ENCODE results near the gene FCN1.
A peak's percentile ranks its signal among the peaks of the same experiment; 100 is the strongest.

FCN1 gene

GRCh38 chr9:134879664-134880483 is 37.8 kb downstream of the FCN1 start:
- no peak overlapping the region for H3K27ac ChIP-seq (ENCODE audit: low read depth, low read length)
- H3K4me3 ChIP-seq (ENCODE audit: low read length), result no peak overlapping the region
- no peak overlapping the region for H3K9ac ChIP-seq (ENCODE audit: low read length)

DNA sequence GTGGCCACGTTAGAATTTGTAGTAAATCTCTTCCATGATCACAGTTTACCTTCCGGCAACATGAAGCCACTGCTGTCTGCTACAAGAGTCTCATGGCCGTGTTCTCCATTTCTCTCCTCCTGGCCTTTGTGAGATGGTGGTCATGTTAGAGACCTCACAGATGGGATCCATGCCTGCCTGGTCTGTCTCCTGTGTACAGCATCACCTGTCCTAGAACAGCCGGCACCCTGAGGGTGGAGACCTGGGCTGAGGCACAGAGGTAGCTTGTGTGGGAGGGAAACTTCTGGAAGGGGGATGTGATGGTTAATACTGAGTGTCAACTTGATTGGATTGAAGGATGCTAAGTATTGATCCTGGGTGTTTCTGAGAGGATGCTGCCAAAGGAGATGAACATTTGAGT is 40.2 kb downstream of the FCN1 start:
- Histone ChIP-seq H3K36me3 (ENCODE audit: control insufficient read depth, insufficient read depth, low read length) (no peaks in the 10 kb centered on the region), H3K27me3 (ENCODE audit: control insufficient read depth, insufficient read depth, low read length) (no peaks in the 10 kb centered on the region), H3K27ac (ENCODE audit: low read depth, low read length) (no peak overlapping the region), H3K9ac (ENCODE audit: low read length) (no peak overlapping the region), H3K4me3 (ENCODE audit: low read length) (no peak overlapping the region), H3K4me1 (ENCODE audit: control insufficient read depth, insufficient read depth, low read length) (no peaks in the 10 kb centered on the region)

More at GRCh38 chr9:134879664-134880483, 37.8 kb downstream of the FCN1 start:
- Histone ChIP-seq H3K36me3 (ENCODE audit: control insufficient read depth, insufficient read depth, low read length) (no peaks in the 10 kb centered on the region), H3K4me1 (ENCODE audit: control insufficient read depth, insufficient read depth, low read length) (no peaks in the 10 kb centered on the region), H3K27me3 (ENCODE audit: control insufficient read depth, insufficient read depth, low read length) (no peaks in the 10 kb centered on the region)

DNA sequence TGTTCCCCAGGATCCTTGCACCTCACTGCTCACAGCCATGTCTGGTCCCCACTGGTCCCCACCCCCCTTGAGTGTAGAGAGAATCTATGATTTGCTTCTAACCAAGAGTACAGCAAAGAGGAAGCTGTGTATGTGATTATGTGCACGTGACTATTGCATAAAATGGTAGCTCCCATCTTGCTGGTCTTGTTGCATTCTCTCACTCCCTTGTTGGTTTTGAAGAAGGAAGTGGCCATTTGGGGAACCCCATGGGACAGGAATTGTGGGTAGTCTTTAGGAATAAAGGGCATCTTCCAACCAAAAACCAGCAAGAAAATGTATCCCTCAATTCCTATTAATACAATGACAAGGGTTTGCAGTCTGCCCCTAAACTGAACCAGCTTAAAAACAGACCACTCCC is 42.3 kb downstream of the FCN1 start:
- Histone ChIP-seq H3K4me1 (ENCODE audit: control insufficient read depth, insufficient read depth, low read length) (no peaks in the 10 kb centered on the region), H3K4me3 (ENCODE audit: low read length) (no peak overlapping the region), H3K27ac (ENCODE audit: low read depth, low read length) (no peak overlapping the region), H3K9ac (ENCODE audit: low read length) (no peak overlapping the region), H3K36me3 (ENCODE audit: control insufficient read depth, insufficient read depth, low read length) (no peaks in the 10 kb centered on the region), H3K27me3 (ENCODE audit: control insufficient read depth, insufficient read depth, low read length) (no peaks in the 10 kb centered on the region)

- H3K27me3 ChIP-seq (ENCODE audit: control insufficient read depth, insufficient read depth, low read length), result no peaks in the 10 kb centered on the region
- no peaks in the 10 kb centered on the region for H3K4me1 ChIP-seq (ENCODE audit: control insufficient read depth, insufficient read depth, low read length)
- peak overlapping the region; percentile 18 for H3K27ac ChIP-seq (ENCODE audit: low read depth, low read length)
- H3K9ac ChIP-seq (ENCODE audit: low read length), result no peak overlapping the region
- H3K36me3 ChIP-seq (ENCODE audit: control insufficient read depth, insufficient read depth, low read length), result no peaks in the 10 kb centered on the region
- H3K4me3 ChIP-seq (ENCODE audit: low read length), result no peak overlapping the region
Measured at GRCh38 chr9:134872482-134873231, 45.1 kb downstream of the FCN1 start.

DNA sequence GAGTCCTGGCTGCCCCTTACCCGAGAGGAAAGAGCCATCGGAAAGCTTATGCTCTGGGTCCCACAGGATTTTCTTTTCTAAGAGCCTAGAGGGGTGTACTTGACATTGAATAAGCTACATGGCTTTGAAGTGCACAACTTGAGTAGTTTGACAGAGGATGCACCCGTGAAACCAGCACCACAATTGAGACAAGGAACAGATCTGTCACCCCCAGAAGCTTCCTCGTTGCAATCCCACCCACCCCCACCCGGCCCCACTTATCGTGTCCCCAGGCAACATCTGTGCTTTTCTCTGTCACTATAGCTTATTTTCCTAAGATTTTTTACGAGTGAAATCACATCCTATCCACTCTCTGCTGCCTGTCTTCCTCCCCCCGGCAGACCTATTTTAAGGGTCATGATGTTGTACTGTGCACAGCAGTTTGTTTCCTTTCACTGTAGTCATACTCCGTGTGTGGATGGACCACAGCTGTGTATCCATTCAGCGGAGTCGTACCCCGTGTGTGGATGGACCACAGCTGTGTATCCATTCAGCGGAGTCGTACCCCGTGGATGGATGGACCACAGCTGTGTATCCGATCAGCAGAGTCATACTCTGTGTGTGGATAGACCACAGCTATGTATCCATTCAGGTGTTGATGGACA is 45.9 kb downstream of the FCN1 start:
- no peaks in the 10 kb centered on the region for H3K27me3 ChIP-seq (ENCODE audit: control insufficient read depth, insufficient read depth, low read length)
- peak overlapping the region; percentile 18 for H3K27ac ChIP-seq (ENCODE audit: low read depth, low read length)
- H3K9ac ChIP-seq (ENCODE audit: low read length), result no peak overlapping the region
- H3K4me3 ChIP-seq (ENCODE audit: low read length), result no peak overlapping the region
- H3K4me1 ChIP-seq (ENCODE audit: control insufficient read depth, insufficient read depth, low read length), result no peaks in the 10 kb centered on the region
- no peaks in the 10 kb centered on the region for H3K36me3 ChIP-seq (ENCODE audit: control insufficient read depth, insufficient read depth, low read length)

DNA sequence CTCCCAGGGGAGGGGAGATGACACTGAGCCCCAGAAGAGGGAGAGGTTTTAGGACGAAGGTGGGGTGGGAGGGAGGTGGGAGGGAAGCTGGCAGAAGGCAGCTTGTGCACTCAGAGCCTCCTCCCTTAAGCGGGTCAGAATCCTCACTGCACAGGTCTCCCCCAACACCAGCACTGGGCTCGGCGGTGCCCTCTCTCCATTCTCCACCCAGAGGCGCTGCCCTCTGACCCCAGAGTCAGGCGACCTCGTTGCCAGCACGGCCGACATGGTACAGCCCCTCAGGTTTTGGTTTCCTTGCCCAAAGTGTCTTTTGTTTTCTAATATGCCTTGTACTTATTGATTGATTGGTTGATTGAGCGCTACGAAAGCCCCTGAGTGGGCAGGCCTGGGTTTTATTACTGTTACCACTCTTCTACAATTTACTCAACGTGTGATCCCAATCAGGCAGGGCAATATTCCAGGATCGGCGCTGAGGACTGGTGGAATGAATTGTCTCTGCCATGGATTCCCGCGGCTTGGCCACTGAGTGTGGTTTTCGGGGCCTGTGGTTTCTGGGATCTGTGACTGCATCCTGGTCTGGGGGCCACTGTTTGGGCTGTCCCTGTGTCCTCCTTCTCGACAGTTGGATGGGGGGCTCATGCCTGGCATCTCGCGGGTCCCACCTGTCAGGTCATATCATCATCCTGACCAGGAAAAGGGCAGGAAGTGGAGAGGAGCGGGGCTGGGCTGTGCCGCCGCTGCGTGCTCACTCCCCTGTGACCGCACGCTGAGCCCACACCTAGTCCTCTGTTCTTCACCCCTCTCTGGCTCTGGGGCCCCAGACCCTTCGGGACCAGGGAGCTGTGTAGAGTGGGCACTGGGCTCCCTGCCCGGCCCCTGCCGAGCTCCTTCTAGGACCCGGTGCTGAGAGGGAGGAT is 46.7 kb downstream of the FCN1 start:
- Histone ChIP-seq H3K27ac (ENCODE audit: low read depth, low read length) (no peak overlapping the region), H3K4me3 (ENCODE audit: low read length) (no peak overlapping the region), H3K36me3 (ENCODE audit: control insufficient read depth, insufficient read depth, low read length) (no peaks in the 10 kb centered on the region), H3K27me3 (ENCODE audit: control insufficient read depth, insufficient read depth, low read length) (no peaks in the 10 kb centered on the region), H3K4me1 (ENCODE audit: control insufficient read depth, insufficient read depth, low read length) (no peaks in the 10 kb centered on the region), H3K9ac (ENCODE audit: low read length) (no peak overlapping the region)

DNA sequence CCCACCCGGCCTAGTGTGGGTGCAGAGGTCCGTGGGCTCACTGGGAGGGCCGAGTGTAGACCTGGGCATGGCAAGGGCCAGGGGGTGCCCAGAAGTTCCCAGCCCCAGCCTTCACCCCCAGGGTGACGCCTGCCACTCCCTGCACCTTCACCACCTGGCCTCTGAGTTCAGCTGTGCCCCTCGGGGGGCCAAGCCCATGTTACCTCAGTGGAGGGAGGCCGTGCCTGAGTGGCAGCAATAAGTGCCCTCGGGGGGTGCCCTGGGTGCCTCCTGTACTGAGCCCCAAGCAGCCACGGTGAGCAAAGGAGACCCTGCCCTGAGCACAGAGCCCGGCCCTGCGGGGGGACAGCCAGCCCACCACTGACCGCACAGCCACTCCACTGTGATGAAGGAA is 47.4 kb downstream of the FCN1 start:
- Histone ChIP-seq H3K4me1 (ENCODE audit: control insufficient read depth, insufficient read depth, low read length) (no peaks in the 10 kb centered on the region), H3K4me3 (ENCODE audit: low read length) (no peak overlapping the region), H3K9ac (ENCODE audit: low read length) (no peak overlapping the region), H3K27me3 (ENCODE audit: control insufficient read depth, insufficient read depth, low read length) (no peaks in the 10 kb centered on the region), H3K27ac (ENCODE audit: low read depth, low read length) (no peak overlapping the region), H3K36me3 (ENCODE audit: control insufficient read depth, insufficient read depth, low read length) (no peaks in the 10 kb centered on the region)

DNA sequence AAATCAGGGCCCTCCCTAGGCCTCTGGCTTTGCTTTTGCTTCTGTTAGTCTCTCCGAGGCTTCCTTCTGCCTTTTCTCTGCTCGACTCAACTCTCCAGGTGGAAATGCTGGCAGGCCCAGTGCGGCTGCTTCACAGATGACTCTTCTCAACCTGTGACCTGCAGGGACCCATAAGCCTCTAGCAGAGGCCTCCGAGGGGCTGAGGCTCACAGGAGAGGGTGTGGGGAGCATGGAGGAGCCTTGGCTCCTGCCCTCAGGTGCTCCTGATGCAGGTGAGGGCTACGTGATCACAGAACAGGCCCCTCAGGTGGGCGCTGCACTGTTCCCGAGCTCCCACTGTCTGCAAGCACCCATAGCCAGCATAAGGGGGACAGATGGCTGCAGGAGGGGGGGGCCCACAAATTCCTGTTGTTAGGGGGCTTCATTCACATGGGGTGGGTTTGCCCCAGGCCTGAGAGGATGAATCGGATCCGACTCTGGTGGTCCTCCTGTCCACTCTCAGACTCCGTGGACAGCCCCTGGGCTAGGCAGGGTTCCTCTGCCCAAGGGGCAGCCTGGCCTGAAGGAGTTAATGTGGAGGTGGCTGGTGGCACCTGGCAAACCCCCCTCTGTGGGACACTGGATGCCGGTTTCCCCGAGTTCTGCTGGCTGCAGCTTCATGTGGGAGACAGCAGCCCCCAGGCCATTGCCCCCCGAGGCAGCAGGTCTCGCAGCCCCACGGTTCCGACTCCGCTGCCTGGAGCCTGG is 48.0 kb downstream of the FCN1 start:
- no peak overlapping the region for H3K9ac ChIP-seq (ENCODE audit: low read length)
- no peaks in the 10 kb centered on the region for H3K4me1 ChIP-seq (ENCODE audit: control insufficient read depth, insufficient read depth, low read length)
- no peak overlapping the region for H3K4me3 ChIP-seq (ENCODE audit: low read length)
- no peak overlapping the region for H3K27ac ChIP-seq (ENCODE audit: low read depth, low read length)
- H3K27me3 ChIP-seq (ENCODE audit: control insufficient read depth, insufficient read depth, low read length), result no peaks in the 10 kb centered on the region
- H3K36me3 ChIP-seq (ENCODE audit: control insufficient read depth, insufficient read depth, low read length), result no peaks in the 10 kb centered on the region

- H3K4me3 ChIP-seq (ENCODE audit: low read length), result no peak overlapping the region
- no peaks in the 10 kb centered on the region for H3K27me3 ChIP-seq (ENCODE audit: control insufficient read depth, insufficient read depth, low read length)
- no peaks in the 10 kb centered on the region for H3K4me1 ChIP-seq (ENCODE audit: control insufficient read depth, insufficient read depth, low read length)
- H3K27ac ChIP-seq (ENCODE audit: low read depth, low read length), result no peak overlapping the region
- no peak overlapping the region for H3K9ac ChIP-seq (ENCODE audit: low read length)
- no peaks in the 10 kb centered on the region for H3K36me3 ChIP-seq (ENCODE audit: control insufficient read depth, insufficient read depth, low read length)
Measured at GRCh38 chr9:134868751-134869553, 48.8 kb downstream of the FCN1 start.

GRCh38 chr9:134867917-134868750 is 49.6 kb downstream of the FCN1 start:
- Histone ChIP-seq H3K4me3 (ENCODE audit: low read length) (no peak overlapping the region), H3K4me1 (ENCODE audit: control insufficient read depth, insufficient read depth, low read length) (no peaks in the 10 kb centered on the region), H3K27ac (ENCODE audit: low read depth, low read length) (no peak overlapping the region), H3K9ac (ENCODE audit: low read length) (no peak overlapping the region), H3K27me3 (ENCODE audit: control insufficient read depth, insufficient read depth, low read length) (no peaks in the 10 kb centered on the region), H3K36me3 (ENCODE audit: control insufficient read depth, insufficient read depth, low read length) (no peaks in the 10 kb centered on the region)
